Measurements from ENCODE around the gene NR2C2.

NR2C2 gene

GRCh38 chr3:14921811-14922705 lies 25.3 kb upstream of the NR2C2 start:
- DNase-seq (ENCODE audit: low read depth) = no peak
- H3K4me3 ChIP-seq (ENCODE audit: low read depth, low read length) = no peak overlapping the region
- TF ChIP-seq, protein P1, sequence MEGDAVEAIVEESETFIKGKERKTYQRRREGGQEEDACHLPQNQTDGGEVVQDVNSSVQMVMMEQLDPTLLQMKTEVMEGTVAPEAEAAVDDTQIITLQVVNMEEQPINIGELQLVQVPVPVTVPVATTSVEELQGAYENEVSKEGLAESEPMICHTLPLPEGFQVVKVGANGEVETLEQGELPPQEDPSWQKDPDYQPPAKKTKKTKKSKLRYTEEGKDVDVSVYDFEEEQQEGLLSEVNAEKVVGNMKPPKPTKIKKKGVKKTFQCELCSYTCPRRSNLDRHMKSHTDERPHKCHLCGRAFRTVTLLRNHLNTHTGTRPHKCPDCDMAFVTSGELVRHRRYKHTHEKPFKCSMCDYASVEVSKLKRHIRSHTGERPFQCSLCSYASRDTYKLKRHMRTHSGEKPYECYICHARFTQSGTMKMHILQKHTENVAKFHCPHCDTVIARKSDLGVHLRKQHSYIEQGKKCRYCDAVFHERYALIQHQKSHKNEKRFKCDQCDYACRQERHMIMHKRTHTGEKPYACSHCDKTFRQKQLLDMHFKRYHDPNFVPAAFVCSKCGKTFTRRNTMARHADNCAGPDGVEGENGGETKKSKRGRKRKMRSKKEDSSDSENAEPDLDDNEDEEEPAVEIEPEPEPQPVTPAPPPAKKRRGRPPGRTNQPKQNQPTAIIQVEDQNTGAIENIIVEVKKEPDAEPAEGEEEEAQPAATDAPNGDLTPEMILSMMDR (IDR thresholded peaks at IDR 0.05; ENCODE audit: insufficient read depth, low read depth, low read length, missing control alignments) = no peak

DNA sequence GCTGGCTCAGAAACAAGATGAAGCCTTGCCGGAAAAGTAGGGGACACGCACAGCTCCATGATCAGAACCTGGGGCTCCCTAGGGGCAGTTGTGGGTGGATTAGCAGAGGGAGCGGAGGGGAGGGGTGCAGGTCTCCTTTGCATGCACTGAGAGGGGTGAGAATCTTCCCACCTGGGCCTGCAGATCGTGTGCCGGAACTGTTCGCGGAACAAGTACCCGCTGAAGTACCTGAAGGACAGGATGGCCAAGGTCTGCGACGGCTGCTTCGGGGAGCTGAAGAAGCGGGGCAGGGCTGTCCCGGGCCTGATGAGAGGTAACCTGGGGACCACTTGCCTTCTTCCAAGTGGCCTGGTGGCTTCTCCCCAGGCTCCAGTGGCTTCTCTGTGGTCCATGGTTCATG lies 24.5 kb upstream of the NR2C2 start:
- TF ChIP-seq, protein P1 (IDR thresholded peaks at IDR 0.05; ENCODE audit: insufficient read depth, low read depth, low read length, missing control alignments) = no peak
- no peak for DNase-seq (ENCODE audit: low read depth)

DNA sequence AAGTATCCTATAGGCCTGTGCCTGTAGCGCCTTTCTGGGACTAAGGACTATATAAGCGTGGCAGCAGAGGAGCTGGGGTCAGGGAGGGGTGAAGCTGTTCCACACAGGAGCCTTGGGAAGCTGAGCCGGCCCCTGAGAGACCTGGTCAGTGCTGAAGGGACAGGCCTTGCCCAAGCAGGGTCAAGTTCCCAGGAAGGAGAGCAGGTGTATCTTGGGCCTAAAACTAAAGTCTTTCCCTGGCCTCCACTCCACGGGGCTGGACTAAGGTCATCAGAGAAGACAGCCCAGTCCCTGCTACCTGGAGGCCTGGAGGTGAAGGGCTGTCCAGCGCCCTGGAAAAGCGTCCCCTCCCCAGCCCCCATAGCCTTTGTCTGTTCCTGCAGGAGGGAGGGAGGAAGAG lies 23.9 kb upstream of the NR2C2 start:
- no peak overlapping the region for H3K4me3 ChIP-seq (ENCODE audit: low read depth, low read length)
- TF ChIP-seq, protein P1 (IDR thresholded peaks at IDR 0.05; ENCODE audit: insufficient read depth, low read depth, low read length, missing control alignments) = no peak
- DNase-seq (ENCODE audit: low read depth) = no peak

More for the DNA sequence above, 24.5 kb upstream of the NR2C2 start:
- H3K4me3 ChIP-seq (ENCODE audit: low read depth, low read length) = no peak overlapping the region

- TF ChIP-seq, protein P1 (IDR thresholded peaks at IDR 0.05; ENCODE audit: insufficient read depth, low read depth, low read length, missing control alignments) = peak; percentile 64
- DNase-seq (ENCODE audit: low read depth) = peak; percentile 68
- H3K4me3 ChIP-seq (ENCODE audit: low read depth, low read length) = no peak overlapping the region
Measured at GRCh38 chr3:14925729-14926591, 21.4 kb upstream of the NR2C2 start.

DNA sequence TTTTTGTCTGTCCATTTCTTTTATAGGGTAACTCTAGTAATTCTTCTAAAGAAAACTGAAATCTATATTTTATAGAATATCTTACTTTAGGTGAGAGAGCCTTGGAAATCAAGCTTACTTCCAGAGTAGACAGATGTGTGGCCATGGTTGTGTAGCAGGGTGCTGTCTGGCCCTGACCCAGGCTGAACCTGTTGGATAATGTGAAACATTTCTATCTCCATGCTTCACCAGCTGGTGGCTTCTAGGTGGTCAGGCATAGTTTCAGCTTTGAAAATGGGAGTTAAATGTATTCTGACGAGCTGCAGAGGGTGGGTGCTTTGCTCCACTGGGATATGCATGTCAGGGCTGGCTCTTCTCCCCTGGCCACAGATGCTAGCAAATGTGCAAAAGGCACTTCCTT lies 20.8 kb upstream of the NR2C2 start:
- DNase-seq (ENCODE audit: low read depth) = no peak
- TF ChIP-seq, protein P1 (IDR thresholded peaks at IDR 0.05; ENCODE audit: insufficient read depth, low read depth, low read length, missing control alignments) = no peak

GRCh38 chr3:14927308-14927707 lies 20.1 kb upstream of the NR2C2 start:
- no peak for DNase-seq (ENCODE audit: low read depth)
- TF ChIP-seq, protein P1 (IDR thresholded peaks at IDR 0.05; ENCODE audit: insufficient read depth, low read depth, low read length, missing control alignments) = no peak
- H3K4me3 ChIP-seq (ENCODE audit: low read depth, low read length) = no peak overlapping the region

More for the DNA sequence above, 20.8 kb upstream of the NR2C2 start:
- no peak overlapping the region for H3K4me3 ChIP-seq (ENCODE audit: low read depth, low read length)

All from GM12865 (cell line).